K562 (cell line): ENCODE results near the gene INPP5K. TPM values are rescaled to one million over a fixed set of nuclear protein-coding genes. Genes with fewer than 3 reads are reported as not detected.

Experiments used
- ATF7 ChIP-seq: fragments of 450-650 bp; IDR thresholded peaks from 2 replicates; pipeline ENCODE4 v1.7.1; 2014; ENCODE audit warnings: mild to moderate bottlenecking, moderate library complexity
- BCL6 ChIP-seq: fragments of 250-450 bp; sonication (Bioruptor Pico); IDR thresholded peaks from 2 replicates; pipeline ENCODE4 v1.4.0; 2020
- CREB3 ChIP-seq: fragments of 450-650 bp; conservative IDR thresholded peaks from 2 replicates; pipeline ENCODE4 v1.6.1; 2016; ENCODE audit warnings: missing genetic modification characterization, low read depth, mild to moderate bottlenecking, missing compliant biosample characterization, moderate library complexity
- GABPB2 ChIP-seq: fragments of 250-450 bp; sonication (Bioruptor Pico); conservative IDR thresholded peaks from 2 replicates; pipeline ENCODE4 v1.5.1; 2021; ENCODE audit warnings: mild to moderate bottlenecking
- HMGXB4 ChIP-seq: sonication (generic); formaldehyde crosslinking; IDR thresholded peaks from 2 replicates; pipeline ENCODE4 v1.8.1; 2023; ENCODE audit warnings: mild to moderate bottlenecking, missing genetic modification reagents
- L3MBTL2 ChIP-seq: fragments of 450-650 bp; IDR thresholded peaks from 2 replicates; pipeline ENCODE4 v1.6.1; 2016; ENCODE audit warnings: mild to moderate bottlenecking, moderate library complexity
- NFATC3 ChIP-seq: fragments of 450-650 bp; IDR thresholded peaks from 2 replicates; pipeline ENCODE4 v1.6.1; 2017; ENCODE audit warnings: mild to moderate bottlenecking
- NFIC ChIP-seq: fragments of 450-650 bp; IDR thresholded peaks from 2 replicates; pipeline ENCODE4 v1.6.1; 2017; ENCODE audit warnings: mild to moderate bottlenecking, inconsistent platforms
- PTBP1 ChIP-seq: fragments of 200-400 bp; formaldehyde crosslinking; IDR thresholded peaks from 2 replicates; pipeline ENCODE4 v1.6.1; 2017; ENCODE audit warnings: low read depth, low read length
- RB1 ChIP-seq: fragments of 450-650 bp; IDR thresholded peaks from 2 replicates; pipeline ENCODE4 v1.6.1; 2017; ENCODE audit warnings: low read depth, mild to moderate bottlenecking
- RBM17 ChIP-seq: fragments of 200-400 bp; formaldehyde crosslinking; IDR thresholded peaks from 2 replicates; pipeline ENCODE4 v1.6.1; 2017; ENCODE audit warnings: low read depth, mild to moderate bottlenecking, low read length, borderline replicate concordance
- SAFB ChIP-seq: fragments of 200-400 bp; formaldehyde crosslinking; IDR thresholded peaks from 2 replicates; pipeline ENCODE4 v1.6.1; 2017; ENCODE audit warnings: low read depth, low read length, borderline replicate concordance
- SMARCE1 ChIP-seq: fragments of 450-650 bp; IDR thresholded peaks from 2 replicates; pipeline ENCODE4 v1.7.1; 2016; ENCODE audit warnings: mild to moderate bottlenecking
- SP1 ChIP-seq: sonication (generic); formaldehyde crosslinking; IDR thresholded peaks from 2 replicates; pipeline ENCODE4 v1.8.1; 2022; ENCODE audit warnings: mild to moderate bottlenecking, missing genetic modification reagents
- SRSF7 ChIP-seq: fragments of 200-400 bp; formaldehyde crosslinking; optimal IDR thresholded peaks from 2 replicates; pipeline ENCODE3; 2017; ENCODE audit warnings: mild to moderate bottlenecking, low read depth, low read length
- SRSF9 ChIP-seq: fragments of 200-400 bp; formaldehyde crosslinking; IDR thresholded peaks from 2 replicates; pipeline ENCODE4 v1.6.1; 2017; ENCODE audit warnings: low read depth, low read length, borderline replicate concordance
- TARDBP ChIP-seq: fragments of 450-650 bp; IDR thresholded peaks from 2 replicates; pipeline ENCODE4 v1.6.1; 2016
- TRIM25 ChIP-seq: fragments of 450-650 bp; IDR thresholded peaks from 2 replicates; pipeline ENCODE4 v1.7.0; 2016; ENCODE audit warnings: borderline replicate concordance
- USF2 ChIP-seq: sonication (generic); formaldehyde crosslinking; IDR thresholded peaks from 2 replicates; pipeline ENCODE4 v1.5.0; 2020; ENCODE audit warnings: missing genetic modification reagents
- YY1 ChIP-seq, 3 experiments: IDR thresholded peaks; 2 replicates each; pipeline ENCODE4 v1.6.1; 2011; ENCODE audit warnings: low read length in 2 of 3, mild to moderate bottlenecking in 2 of 3, moderate library complexity in 2 of 3, borderline replicate concordance in 1 of 3, control low read depth in 1 of 3, low read depth in 1 of 3; ENCODE audit not compliant: insufficient read depth in 3 of 3, insufficient replicate concordance in 2 of 3, control insufficient read depth in 1 of 3, insufficient read length in 1 of 3; ENCODE audit errors: extremely low read depth in 1 of 3
- ZNF280A ChIP-seq: fragments of 450-650 bp; IDR thresholded peaks from 2 replicates; pipeline ENCODE4 v1.6.1; 2018; ENCODE audit warnings: mild to moderate bottlenecking, low read depth; ENCODE audit not compliant: partially characterized antibody
- polyA plus RNA-seq, 8 experiments: library from polyadenylated mRNA; depleted of rRNA in 4 of 8; stranded (reverse) in 5 of 8; unstranded in 3 of 8; fragments of >200 nt; fragmentation: Nextera tagmentation in 2 of 8; fragmentation: Illumina TruSeq in 1 of 8; extraction: Ambion mirVana in 2 of 8; extraction: Trizol in 1 of 8; gene quantifications; 2 replicates each; pipeline versions ENCODE4 v1.2.1 to v1.2.3, GENCODE V29; 2011 to 2014; ENCODE audit warnings: inconsistent platforms in 1 of 8, missing spikeins in 1 of 8
- total RNA-seq, 7 experiments: library from RNA; depleted of rRNA in 6 of 7; stranded (reverse); fragments of >200 nt in 6 of 7; fragmentation: Illumina TruSeq in 2 of 7; extraction: Trizol in 2 of 7; gene quantifications; 2 replicates each; pipeline versions ENCODE4 v1.2.1 to v1.2.3, GENCODE V29; 2011 to 2021; ENCODE audit warnings: low replicate concordance in 1 of 7

The INPP5K gene
- total and polyA plus RNA-seq, 9 of the 15 experiments (the other 6 are each of a cell fraction or from before 2014, with no cell fraction given): 0.63 to 15.1 (median 10.1) TPM

GRCh38 chr17:1487939-1488825, 28.2 kb downstream of the INPP5K start (continued):
- TF ChIP-seq HMGXB4 (CRISPR knock-in tag) (no peak), BCL6 (CRISPR knock-in tag) (no peak), USF2 (CRISPR knock-in tag) (no peak), PTBP1 (no peak), SAFB (peak; percentile 65; the same call in 1 of the 2 replicates), L3MBTL2 (0 out of 2 replicates have a peak, but pooled peaks have one; percentile 25), TARDBP (0 out of 2 replicates have a peak, but pooled peaks have one; percentile 61), RBM17 (no peak), SRSF9 (no peak), RB1 (no peak), ZNF280A (no peak), SMARCE1 (no peak), SRSF7 (no peak), YY1 (IDR thresholded peaks at IDR 0.05; ENCODE audit: borderline replicate concordance in 1 of 3, control insufficient read depth in 1 of 3, extremely low read depth in 1 of 3, insufficient read depth in 3 of 3, insufficient read length in 1 of 3, insufficient replicate concordance in 2 of 3, low read depth in 1 of 3, low read length in 2 of 3) (no peak), ATF7 (peak; percentile 62), GABPB2 (no peak), SP1 (CRISPR knock-in tag) (peak; percentile 5; the same call in 1 of the 2 replicates), TRIM25 (no peak), NFATC3 (no peak), NFIC (peak; percentile 60), CREB3 (tag) (no peak)
